ENCODE results near the gene RABL6.

DNA sequence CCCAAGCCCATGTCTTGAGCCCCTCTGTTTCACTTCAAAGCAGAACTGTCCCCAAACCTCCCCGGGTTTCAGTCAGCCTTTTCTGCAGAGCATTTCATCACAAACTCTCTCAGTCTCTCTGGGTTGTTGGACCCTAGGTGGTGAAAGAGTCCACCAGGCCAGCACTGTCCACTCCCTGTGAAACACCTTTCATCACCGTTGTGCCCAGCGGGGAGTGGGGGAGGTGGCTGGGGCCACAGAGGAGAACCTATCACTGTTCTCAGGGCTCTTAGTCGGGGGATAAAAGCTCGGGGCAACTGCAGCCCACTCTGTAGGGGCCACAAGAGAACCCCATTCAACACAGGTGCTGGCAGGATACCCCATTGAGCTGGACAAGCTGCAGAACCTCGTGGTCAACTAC lies 5.4 kb upstream of the RABL6 start:
- no peak for TF ChIP-seq POLR2A (IDR thresholded peaks at IDR 0.05; ENCODE audit: low read length)
- TF ChIP-seq GATA1 (IDR thresholded peaks at IDR 0.05; ENCODE audit: low read depth, low read length): no peak

Measured in erythroblast (primary cell).